Caco-2 (cell line): ENCODE measurements around the gene SMG9. TPM values are rescaled to one million over a fixed set of nuclear protein-coding genes. Genes with fewer than 3 reads are reported as not detected.

Source experiments
- BruUV-seq: library from RNA; stranded (reverse); fragments of 400-500 nt; replicated peaks from 2 replicates; lab custom pipeline; 2021; lab: Mats Ljungman, UMichigan
- CTCF ChIA-PET: fragments of 300-600 bp; sonication (Branson Sonifier 250); formaldehyde crosslinking; loops from one replicate; lab custom pipeline; 2022; ENCODE audit warnings: antibody characterized with exemption; lab: Charles Lee
- POLR2A ChIA-PET: fragments of 300-600 bp; sonication (Branson Sonifier 250); formaldehyde crosslinking; loops from one replicate; lab custom pipeline; 2022; ENCODE audit warnings: antibody characterized with exemption; lab: Charles Lee
- DNase-seq, 2 experiments: peaks; one replicate each; pipeline versions ENCODE4 v3.0.0 to v3.0.0-alpha.2; 2020 to 2022
- H3K27me3 ChIP-seq: replicated peaks from 2 replicates; pipeline ENCODE4 v1.6.0; 2011; ENCODE audit warnings: low read length; ENCODE audit not compliant: control insufficient read depth, insufficient read depth
- H3K36me3 ChIP-seq: 2 replicates; pipeline ENCODE4 v1.5.1; 2011; ENCODE audit warnings: low read length; ENCODE audit not compliant: control insufficient read depth, insufficient read depth
- H3K4me1 ChIP-seq: fragments of 250-450 bp; sonication (Bioruptor Pico); 2 replicates; pipeline ENCODE4 v1.5.1; 2020; ENCODE audit warnings: mild to moderate bottlenecking
- H3K4me3 ChIP-seq: 2 replicates; pipeline ENCODE4 v1.5.1; 2011; ENCODE audit warnings: low read depth, mild to moderate bottlenecking, control low read depth, low read length
- H3K9me3 ChIP-seq: fragments of 250-450 bp; sonication (Bioruptor Pico); 2 replicates; pipeline ENCODE4 v1.5.1; 2020; ENCODE audit warnings: mild to moderate bottlenecking, moderate library complexity
- H3K27ac Mint-ChIP-seq: one replicate; pipeline ENCODE4 v1.8.0; 2022; ENCODE audit warnings: mixed read lengths; ENCODE audit not compliant: unreplicated experiment
- H3K27me3 Mint-ChIP-seq: one replicate; pipeline ENCODE4 v1.8.0; 2022; ENCODE audit warnings: mixed read lengths; ENCODE audit not compliant: insufficient read depth, unreplicated experiment
- H3K36me3 Mint-ChIP-seq: one replicate; pipeline ENCODE4 v1.8.0; 2022; ENCODE audit warnings: mild to moderate bottlenecking, mixed read lengths; ENCODE audit not compliant: insufficient read depth, unreplicated experiment
- H3K4me1 Mint-ChIP-seq: one replicate; pipeline ENCODE4 v1.8.0; 2022; ENCODE audit warnings: low read depth, mixed read lengths; ENCODE audit not compliant: unreplicated experiment
- H3K4me3 Mint-ChIP-seq: one replicate; pipeline ENCODE4 v1.8.0; 2022; ENCODE audit warnings: mild to moderate bottlenecking, moderate library complexity, mixed read lengths; ENCODE audit not compliant: unreplicated experiment
- H3K9me3 Mint-ChIP-seq: one replicate; pipeline ENCODE4 v1.8.0; 2022; ENCODE audit warnings: mixed read lengths; ENCODE audit not compliant: unreplicated experiment
- intact Hi-C: fragments of 100-400 bp; cut with micrococcal nuclease; formaldehyde crosslinking; loops from one replicate; pipeline ENCODE4 v1.10.0; 2022; ENCODE audit not compliant: unreplicated experiment
- total RNA-seq: library from RNA; stranded (reverse); gene quantifications from 2 replicates; pipeline ENCODE4 v1.2.3, GENCODE V29; 2022
- TF ChIP-seq, protein P1 (sequence below), 2 experiments: fragments of 200-600 bp in 1 of 2; IDR thresholded peaks; 1 replicate in 1 of 2; 2 replicates in 1 of 2; pipeline versions ENCODE4 v1.5.1 to v1.8.0; 2011 to 2022; ENCODE audit warnings: antibody characterized with exemption in 1 of 2, control low read depth in 1 of 2, inconsistent platforms in 1 of 2, low read depth in 1 of 2, low read length in 1 of 2, mild to moderate bottlenecking in 1 of 2, moderate library complexity in 1 of 2; ENCODE audit not compliant: insufficient read depth in 1 of 2, severe bottlenecking in 1 of 2, unreplicated experiment in 1 of 2

SMG9 gene
- total RNA-seq, 1 experiment from 2014 or later = 87.6 TPM

GRCh38 chr19:43719378-43719868, 35.3 kb downstream of the SMG9 start:
- no peaks in the 10 kb centered on the region for H3K27me3 Mint-ChIP-seq
- H3K4me1 ChIP-seq = no peaks in the 10 kb centered on the region
- DNase-seq = no peak
- no peaks in the 10 kb centered on the region for H3K9me3 ChIP-seq
- H3K27me3 ChIP-seq = no peaks in the 10 kb centered on the region
- no peaks in the 10 kb centered on the region for H3K4me1 Mint-ChIP-seq
- no peaks in the 10 kb centered on the region for H3K9me3 Mint-ChIP-seq
- H3K36me3 Mint-ChIP-seq = no peaks in the 10 kb centered on the region
- TF ChIP-seq, protein P1, sequence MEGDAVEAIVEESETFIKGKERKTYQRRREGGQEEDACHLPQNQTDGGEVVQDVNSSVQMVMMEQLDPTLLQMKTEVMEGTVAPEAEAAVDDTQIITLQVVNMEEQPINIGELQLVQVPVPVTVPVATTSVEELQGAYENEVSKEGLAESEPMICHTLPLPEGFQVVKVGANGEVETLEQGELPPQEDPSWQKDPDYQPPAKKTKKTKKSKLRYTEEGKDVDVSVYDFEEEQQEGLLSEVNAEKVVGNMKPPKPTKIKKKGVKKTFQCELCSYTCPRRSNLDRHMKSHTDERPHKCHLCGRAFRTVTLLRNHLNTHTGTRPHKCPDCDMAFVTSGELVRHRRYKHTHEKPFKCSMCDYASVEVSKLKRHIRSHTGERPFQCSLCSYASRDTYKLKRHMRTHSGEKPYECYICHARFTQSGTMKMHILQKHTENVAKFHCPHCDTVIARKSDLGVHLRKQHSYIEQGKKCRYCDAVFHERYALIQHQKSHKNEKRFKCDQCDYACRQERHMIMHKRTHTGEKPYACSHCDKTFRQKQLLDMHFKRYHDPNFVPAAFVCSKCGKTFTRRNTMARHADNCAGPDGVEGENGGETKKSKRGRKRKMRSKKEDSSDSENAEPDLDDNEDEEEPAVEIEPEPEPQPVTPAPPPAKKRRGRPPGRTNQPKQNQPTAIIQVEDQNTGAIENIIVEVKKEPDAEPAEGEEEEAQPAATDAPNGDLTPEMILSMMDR (IDR thresholded peaks at IDR 0.05; ENCODE audit: insufficient read depth in 1 of 2, low read depth in 1 of 2, low read length in 1 of 2, severe bottlenecking in 1 of 2, unreplicated experiment in 1 of 2) = no peak
- CTCF ChIA-PET = no interaction called here
- no TSS peak for BruUV-seq
- intact Hi-C loops = no loop called here
- no peak overlapping the region for H3K4me3 Mint-ChIP-seq
- no peaks in the 10 kb centered on the region for H3K36me3 ChIP-seq
- no peak overlapping the region for H3K27ac Mint-ChIP-seq
- no peak overlapping the region for H3K4me3 ChIP-seq
- POLR2A ChIA-PET = no interaction called here

- TF ChIP-seq, protein P1 (IDR thresholded peaks at IDR 0.05; ENCODE audit: insufficient read depth in 1 of 2, low read depth in 1 of 2, low read length in 1 of 2, severe bottlenecking in 1 of 2, unreplicated experiment in 1 of 2) = no peak
- Histone ChIP-seq H3K4me3 (no peak overlapping the region), H3K36me3 (no peaks in the 10 kb centered on the region), H3K27me3 (no peaks in the 10 kb centered on the region), H3K4me1 (no peaks in the 10 kb centered on the region), H3K9me3 (no peaks in the 10 kb centered on the region)
- H3K4me3 Mint-ChIP-seq = no peak overlapping the region
- ChIA-PET POLR2A (no interaction called here), CTCF (no interaction called here)
- H3K4me1 Mint-ChIP-seq = no peaks in the 10 kb centered on the region
- intact Hi-C loops = no loop called here
- H3K27ac Mint-ChIP-seq = no peak overlapping the region
- H3K27me3 Mint-ChIP-seq = no peaks in the 10 kb centered on the region
- no peaks in the 10 kb centered on the region for H3K36me3 Mint-ChIP-seq
- DNase-seq = no peak
- H3K9me3 Mint-ChIP-seq = no peaks in the 10 kb centered on the region
- no TSS peak for BruUV-seq
Observed at GRCh38 chr19:43718627-43719377, 36.0 kb downstream of the SMG9 start.

GRCh38 chr19:43715776-43716175, 39.0 kb downstream of the SMG9 start, which contains the start of gene IRGC:
Gene IRGC (plus strand): TSS chr19:43716076. CDS start chr19:43718559, 2,483 bp downstream.
- Mint-ChIP-seq H3K27me3 (no peaks in the 10 kb centered on the region), H3K4me3 (no peak within 1 kb of the TSS), H3K9me3 (no peaks in the 10 kb centered on the region), H3K27ac (no peak within 1 kb of the TSS), H3K36me3 (no peaks in the 10 kb centered on the region), H3K4me1 (no peaks in the 10 kb centered on the region)
- TF ChIP-seq, protein P1 (IDR thresholded peaks at IDR 0.05; ENCODE audit: insufficient read depth in 1 of 2, low read depth in 1 of 2, low read length in 1 of 2, severe bottlenecking in 1 of 2, unreplicated experiment in 1 of 2) = no peak
- DNase-seq = no peak
- Histone ChIP-seq H3K4me1 (no peaks in the 10 kb centered on the region), H3K4me3 (no peak within 1 kb of the TSS), H3K27me3 (no peaks in the 10 kb centered on the region), H3K9me3 (no peaks in the 10 kb centered on the region), H3K36me3 (no peaks in the 10 kb centered on the region)
- no TSS peak for BruUV-seq
- intact Hi-C loops = no loop called here
- ChIA-PET POLR2A (no interaction called here), CTCF (interaction anchor here (0.6 kb wide), 1 partner anchor 39 kb away, joined by 3 read pairs; no protein-coding TSS in a partner anchor)
